GM12892 (cell line): ENCODE results near the gene PDZRN3.

Experiments used
- POLR2A ChIP-seq: IDR thresholded peaks from 2 replicates; pipeline ENCODE4 v1.6.1; 2011; ENCODE audit warnings: low read depth, low read length, control low read depth
- POLR2AphosphoS5 ChIP-seq: IDR thresholded peaks from 2 replicates; pipeline ENCODE4 v1.6.1; 2011; ENCODE audit warnings: low read depth, low read length, control low read depth
- TAF1 ChIP-seq: IDR thresholded peaks from 2 replicates; pipeline ENCODE4 v1.6.1; 2011; ENCODE audit warnings: low read depth, mild to moderate bottlenecking, control low read depth, low read length, borderline replicate concordance

- TF ChIP-seq TAF1 (no peak), POLR2A (no peak), POLR2AphosphoS5 (no peak)
These were observed 81.3 kb downstream of the PDZRN3 start for GRCh38 chr3:73543412-73543811.
